HPDE6-E6E7 (cell line): ENCODE measurements around the gene PCDHA1.
"Not testable (repeated sequence)": the region's sequence is repeated elsewhere in the genome, so short reads cannot be mapped to it uniquely, and the experiment has no call there.

Source experiments
- DNase-seq: peaks from one replicate; pipeline ENCODE4 v3.0.0; 2011; ENCODE audit warnings: missing footprints; ENCODE audit errors: extremely low spot score

The PCDHA1 gene

GRCh38 chr5:140808241-140808888 lies 22.4 kb downstream of the PCDHA1 start:
- not testable (repeated sequence) for DNase-seq

- DNase-seq = no peak
Measured at GRCh38 chr5:140808889-140809291, 22.9 kb downstream of the PCDHA1 start.

- DNase-seq = no peak
Measured at GRCh38 chr5:140821375-140822280, 35.7 kb downstream of the PCDHA1 start, which contains the start of gene PCDHA5. Gene PCDHA5, plus strand, starts transcription at chr5:140821613.

GRCh38 chr5:140822281-140822629 lies 36.3 kb downstream of the PCDHA1 start:
- DNase-seq = no peak

- not testable (repeated sequence) for DNase-seq
Measured at GRCh38 chr5:140822969-140823368, 37.0 kb downstream of the PCDHA1 start.

- no peak for DNase-seq
Measured at GRCh38 chr5:140823475-140823874, 37.5 kb downstream of the PCDHA1 start.

- DNase-seq = no peak
Measured at GRCh38 chr5:140827704-140828361, 41.9 kb downstream of the PCDHA1 start, which contains the start of gene PCDHA6. Gene PCDHA6, plus strand, starts transcription at chr5:140827960. Its CDS starts 132 bp downstream, at chr5:140828092.

GRCh38 chr5:140828362-140828737 lies 42.4 kb downstream of the PCDHA1 start:
- no peak for DNase-seq

- DNase-seq = not testable (repeated sequence)
Measured at GRCh38 chr5:140829511-140830501, 43.9 kb downstream of the PCDHA1 start.

- no peak for DNase-seq
Measured at GRCh38 chr5:140833993-140834392, 48.1 kb downstream of the PCDHA1 start, which contains the start of gene PCDHA7. Gene PCDHA7, plus strand, starts transcription at chr5:140834269. Its CDS starts 115 bp downstream, at chr5:140834384.

- not testable (repeated sequence) for DNase-seq
Measured at GRCh38 chr5:140834439-140835008, 48.6 kb downstream of the PCDHA1 start.

- no peak for DNase-seq
Measured at GRCh38 chr5:140835622-140836510, 49.9 kb downstream of the PCDHA1 start.

- no peak for DNase-seq
Measured at GRCh38 chr5:140840978-140841962, 55.3 kb downstream of the PCDHA1 start, which contains the start of gene PCDHA8. Gene PCDHA8, plus strand, starts transcription at chr5:140841187. Its CDS starts 135 bp downstream, at chr5:140841322.

- no peak for DNase-seq
Measured at GRCh38 chr5:140842798-140843733, 57.1 kb downstream of the PCDHA1 start.

GRCh38 chr5:140848139-140849102 lies 62.5 kb downstream of the PCDHA1 start, which contains the start of gene PCDHA9:
Gene PCDHA9, plus strand, starts transcription at chr5:140848382. Its CDS starts 114 bp downstream, at chr5:140848496.
- DNase-seq = not testable (repeated sequence)
